HEK293T (cell line): ENCODE results near the gene MMP25.

Experiments
- ARNT ChIP-seq: fragments of 450-650 bp; IDR thresholded peaks from 2 replicates; pipeline ENCODE4 v1.6.1; 2017; ENCODE audit warnings: mild to moderate bottlenecking
- BHLHE40 ChIP-seq: fragments of 450-650 bp; IDR thresholded peaks from 2 replicates; pipeline ENCODE4 v1.6.1; 2016; ENCODE audit warnings: mild to moderate bottlenecking, moderate library complexity, borderline replicate concordance
- CTBP1 ChIP-seq: fragments of 450-650 bp; IDR thresholded peaks from 2 replicates; pipeline ENCODE4 v1.6.1; 2016; ENCODE audit warnings: borderline replicate concordance
- ELF4 ChIP-seq: fragments of 450-650 bp; IDR thresholded peaks from 2 replicates; pipeline ENCODE4 v1.6.1; 2017; ENCODE audit warnings: antibody characterized with exemption
- FOXK2 ChIP-seq: fragments of 450-650 bp; IDR thresholded peaks from 2 replicates; pipeline ENCODE4 v1.6.1; 2016; ENCODE audit warnings: mild to moderate bottlenecking
- FOXM1 ChIP-seq: fragments of 450-650 bp; IDR thresholded peaks from 2 replicates; pipeline ENCODE4 v1.6.1; 2017; ENCODE audit warnings: mild to moderate bottlenecking, borderline replicate concordance
- HDGF ChIP-seq: fragments of 450-650 bp; IDR thresholded peaks from 2 replicates; pipeline ENCODE4 v1.6.1; 2017; ENCODE audit warnings: antibody characterized with exemption, borderline replicate concordance
- NFRKB ChIP-seq: fragments of 450-650 bp; IDR thresholded peaks from 2 replicates; pipeline ENCODE4 v1.6.1; 2016; ENCODE audit warnings: mild to moderate bottlenecking, moderate library complexity
- PKNOX1 ChIP-seq: fragments of 450-650 bp; IDR thresholded peaks from 2 replicates; pipeline ENCODE4 v1.6.1; 2016
- SP1 ChIP-seq: fragments of 450-650 bp; IDR thresholded peaks from 2 replicates; pipeline ENCODE4 v1.6.1; 2017
- SUZ12 ChIP-seq: fragments of 450-650 bp; IDR thresholded peaks from 2 replicates; pipeline ENCODE4 v1.6.1; 2016; ENCODE audit warnings: mild to moderate bottlenecking
- TARDBP ChIP-seq: fragments of 450-650 bp; IDR thresholded peaks from 2 replicates; pipeline ENCODE4 v1.6.1; 2016
- ZNF384 ChIP-seq: fragments of 450-650 bp; IDR thresholded peaks from 2 replicates; pipeline ENCODE4 v1.6.1; 2016

GRCh38 chr16:3007059-3007956 is 39.1 kb upstream of the MMP25 start:
- TF ChIP-seq ZNF384: no peak
- no peak for TF ChIP-seq HDGF
- TF ChIP-seq FOXM1: no peak
- no peak for TF ChIP-seq SUZ12
- no peak for TF ChIP-seq FOXK2
- TF ChIP-seq CTBP1: no peak
- no peak for TF ChIP-seq BHLHE40
- TF ChIP-seq TARDBP: no peak
- no peak for TF ChIP-seq ELF4
- no peak for TF ChIP-seq PKNOX1
- TF ChIP-seq NFRKB: no peak
- no peak for TF ChIP-seq ARNT
- TF ChIP-seq SP1: no peak
